ENCODE data around the gene RBM42.

RBM42 gene

GRCh38 chr19:35673121-35673804, 44.4 kb downstream of the RBM42 start:
- TF ChIP-seq CTCF (conservative IDR thresholded peaks at IDR 0.05; ENCODE audit: low read depth, low read length): no peak
- H3K4me3 ChIP-seq (ENCODE audit: low read length): peak overlapping the region; percentile 33

GRCh38 chr19:35675589-35676140, 46.8 kb downstream of the RBM42 start:
- TF ChIP-seq CTCF (conservative IDR thresholded peaks at IDR 0.05; ENCODE audit: low read depth, low read length): no peak

More at GRCh38 chr19:35673121-35673804, 44.4 kb downstream of the RBM42 start:
- DNase-seq (ENCODE audit: low read depth): no peak

More at GRCh38 chr19:35675589-35676140, 46.8 kb downstream of the RBM42 start:
- no peak for DNase-seq (ENCODE audit: low read depth)
- no peak overlapping the region for H3K4me3 ChIP-seq (ENCODE audit: low read length)
